Stimulated activated CD4-positive, alpha-beta T cell treated with anti-CD3 and anti-CD28 coated beads, Interleukin-1b, Interleukin-23, amount 100 ng/mL, for 48 hours (primary cell): ENCODE results near the gene PRAMEF12.
"Not testable (repeated sequence)": the region's sequence is repeated elsewhere in the genome, so short reads cannot be mapped to it uniquely, and the experiment has no call there.

ENCODE experiments used
- DNase-seq: peaks from one replicate; pipeline ENCODE4 v3.0.0-alpha.2; 2020

PRAMEF12 gene

DNA sequence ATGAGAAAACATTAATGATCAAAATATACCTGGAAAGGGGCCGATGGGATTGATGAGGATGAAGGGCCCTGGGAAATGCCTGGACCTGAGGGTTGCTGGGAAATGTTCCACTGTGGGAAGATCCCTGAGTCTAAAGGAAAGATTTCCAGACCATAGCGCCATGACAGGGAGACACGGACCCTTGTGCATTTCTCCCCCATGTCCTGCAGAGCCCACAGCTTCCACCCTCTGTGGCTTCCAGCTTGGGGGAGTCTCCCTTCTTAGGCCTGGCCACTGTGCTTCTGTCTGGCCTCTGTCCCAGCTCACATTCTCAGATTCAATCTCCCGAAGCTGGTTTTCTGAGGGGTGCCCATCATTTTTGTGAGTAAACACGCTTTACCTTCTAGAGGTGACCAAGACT is 1.0 kb upstream of the PRAMEF12 start:
- DNase-seq: no peak

DNA sequence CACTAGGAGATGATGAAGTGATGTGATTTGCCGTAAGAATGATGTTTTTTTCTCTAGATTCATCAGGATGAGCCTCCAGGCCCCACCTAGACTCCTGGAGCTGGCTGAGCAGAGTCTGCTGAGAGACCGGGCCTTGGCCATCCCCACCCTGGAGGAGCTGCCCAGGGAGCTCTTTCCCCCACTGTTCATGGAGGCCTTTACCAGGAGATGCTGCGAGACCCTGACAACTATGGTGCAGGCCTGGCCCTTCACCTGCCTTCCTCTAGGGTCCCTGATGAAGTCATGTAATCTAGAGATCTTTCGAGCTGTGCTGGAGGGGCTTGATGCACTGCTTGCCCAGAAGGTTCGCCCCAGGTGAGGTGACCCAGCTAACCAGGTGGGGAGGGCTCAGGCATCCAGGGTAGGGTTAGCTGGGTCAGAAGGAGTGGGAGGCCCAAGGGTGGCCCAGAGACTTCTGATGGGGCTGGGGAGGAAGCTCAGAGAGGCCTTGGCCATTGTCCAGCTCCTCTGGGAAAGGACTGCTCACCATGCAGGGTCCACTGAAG is 1.3 kb downstream of the PRAMEF12 start:
- DNase-seq: no peak

DNA sequence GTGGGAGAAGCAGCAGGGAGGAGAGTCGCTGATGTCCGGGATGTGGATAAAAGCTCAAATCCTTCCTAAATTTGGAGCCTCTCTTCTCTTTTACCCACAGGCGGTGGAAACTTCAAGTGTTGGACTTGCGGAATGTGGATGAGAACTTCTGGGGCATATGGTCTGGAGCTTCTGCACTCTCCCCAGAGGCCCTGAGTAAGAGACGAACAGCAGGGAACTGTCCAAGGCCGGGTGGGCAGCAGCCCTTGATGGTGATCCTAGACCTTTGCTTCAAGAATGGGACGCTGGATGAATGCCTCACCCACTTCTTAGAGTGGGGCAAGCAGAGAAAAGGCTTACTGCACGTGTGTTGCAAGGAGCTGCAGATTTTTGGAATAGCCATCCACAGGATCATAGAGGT is 1.9 kb downstream of the PRAMEF12 start:
- DNase-seq: no peak

GRCh38 chr1:12776801-12777557 is 3.4 kb downstream of the PRAMEF12 start:
- no peak for DNase-seq

GRCh38 chr1:12778061-12778460 is 4.5 kb downstream of the PRAMEF12 start:
- no peak for DNase-seq

DNA sequence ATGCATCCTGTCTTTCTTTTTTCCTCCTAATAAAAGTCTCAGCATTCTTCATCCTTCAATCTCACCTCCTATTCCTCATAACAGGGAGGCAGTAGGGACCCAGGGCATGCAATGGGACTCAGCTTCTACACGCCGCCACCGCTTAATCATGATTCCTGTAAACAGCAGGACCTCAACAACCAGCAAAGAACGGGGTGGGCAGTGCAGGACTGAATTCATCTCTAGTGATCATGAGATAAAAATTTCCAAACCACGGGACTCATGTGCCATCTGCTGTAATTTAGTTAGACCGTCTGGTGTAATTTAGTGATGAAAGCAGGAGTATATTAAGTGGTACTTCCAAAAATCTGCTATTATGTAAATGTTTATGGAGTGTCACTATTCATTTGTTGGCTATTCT is 5.4 kb downstream of the PRAMEF12 start:
- no peak for DNase-seq

DNA sequence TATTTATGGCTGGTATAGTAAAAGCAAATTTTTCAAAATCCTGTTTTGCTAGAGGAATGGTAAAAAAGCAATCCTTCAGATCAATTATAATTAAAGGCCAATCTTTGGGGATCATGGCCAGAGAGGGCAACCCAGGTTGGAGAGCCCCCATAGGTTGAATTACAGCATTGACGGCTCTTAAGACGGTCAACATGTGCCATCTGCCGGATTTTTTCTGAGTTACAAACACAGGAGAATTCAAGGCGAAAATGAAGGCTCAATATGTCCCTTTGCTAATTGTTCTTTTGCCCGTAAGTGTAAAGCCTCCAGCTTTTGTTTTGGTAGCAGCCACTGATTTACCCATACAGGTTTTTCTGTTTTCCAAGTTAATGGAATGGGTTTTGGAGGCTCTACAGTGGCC is 8.0 kb downstream of the PRAMEF12 start:
- DNase-seq: not testable (repeated sequence)

GRCh38 chr1:12783783-12784182 is 10.2 kb downstream of the PRAMEF12 start:
- DNase-seq: not testable (repeated sequence)

- DNase-seq: not testable (repeated sequence)
These were observed 11.2 kb downstream of the PRAMEF12 start for GRCh38 chr1:12784729-12785128.

- DNase-seq: not testable (repeated sequence)
These were observed 17.6 kb downstream of the PRAMEF12 start, which contains the start of gene PRAMEF1 for GRCh38 chr1:12791097-12791496. Gene PRAMEF1, plus strand, starts transcription at chr1:12791397. Its CDS starts 1,831 bp downstream, at chr1:12793228.

GRCh38 chr1:12798911-12799310 is 25.4 kb downstream of the PRAMEF12 start:
- no peak for DNase-seq

GRCh38 chr1:12799730-12800129 is 26.2 kb downstream of the PRAMEF12 start:
- no peak for DNase-seq

- DNase-seq: no peak
These were observed 36.4 kb downstream of the PRAMEF12 start for GRCh38 chr1:12809933-12810332.

GRCh38 chr1:12810691-12811408 is 37.3 kb downstream of the PRAMEF12 start:
- DNase-seq: no peak

- DNase-seq: no peak
These were observed 37.9 kb downstream of the PRAMEF12 start for GRCh38 chr1:12811409-12811784.

DNA sequence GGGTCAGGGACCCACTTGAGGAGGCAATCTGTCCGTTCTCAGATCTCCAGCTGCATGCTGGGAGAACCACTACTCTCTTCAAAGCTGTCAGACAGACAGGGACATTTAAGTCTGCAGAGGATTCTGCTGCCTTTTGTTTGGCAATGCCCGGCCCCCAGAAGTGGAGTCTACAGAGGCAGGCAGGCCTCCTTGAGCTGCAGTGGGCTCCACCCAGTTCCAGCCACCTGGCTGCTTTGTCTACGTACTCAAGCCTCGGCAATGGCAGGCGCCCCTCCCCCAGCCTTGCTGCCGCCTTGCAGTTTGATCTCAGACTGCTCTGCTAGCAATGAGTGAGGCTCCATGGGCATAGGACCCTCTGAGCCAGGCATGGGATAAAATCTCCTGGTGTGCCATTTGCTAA is 45.5 kb downstream of the PRAMEF12 start:
- DNase-seq: not testable (repeated sequence)
